Measurements from ENCODE around the gene SPATA32. TPM values are rescaled to one million over a fixed set of nuclear protein-coding genes. Genes with fewer than 3 reads are reported as not detected.

SPATA32 gene
- total RNA-seq, 4 donors from 2014 or later = 0.48 TPM; not detected in 3

GRCh38 chr17:45221081-45222013 lies 40.5 kb downstream of the SPATA32 start, which contains the start of gene FMNL1:
Gene FMNL1, plus strand, starts transcription at chr17:45221885. Its CDS starts 240 bp downstream, at chr17:45222125.
- peak; percentile 75 for DNase-seq
- H3K27ac ChIP-seq = peak within 1 kb of the TSS; percentile 76 to 84 (median 83)
- peak within 1 kb of the TSS; percentile 36 to 55 (median 48) for H3K4me3 ChIP-seq
- H3K9me3 ChIP-seq = no peaks in the 10 kb centered on the region
- H3K27me3 ChIP-seq = peaks cover 29% of the 10 kb centered on the region
- in situ Hi-C loops (cut with MboI; ENCODE audit: low pct_ligation_motif_present in 1 of 4, low pct_unique_long_range_greater_than_20kb in 1 of 4, low sequenced_read_pairs in 3 of 4) = no loop called here
- peaks cover 0 to 17% (median 6%) of the 10 kb centered on the region in 4 donors for H3K4me1 ChIP-seq
- intact Hi-C loops (cut with DNase I; ENCODE audit: low total_unique reads) = loop anchor here (2.0 kb wide), 2 partner anchors 27 to 163 kb away; no protein-coding TSS in a partner anchor
- TF ChIP-seq EP300 (IDR thresholded peaks at IDR 0.05; ENCODE audit: low read depth) = no peak
- peak in 1 of 3 donors; percentile 30 for TF ChIP-seq POLR2AphosphoS5 (IDR thresholded peaks at IDR 0.05)
- no peaks in the 10 kb centered on the region for H3K36me3 ChIP-seq
- WGBS, 2 donors (ENCODE audit: low coverage in 1 of 2) = 10% methylated on average over 38 of the region's 98 CpGs; no CpG with 5 or more reads in 1 of the 2 donors

- H3K36me3 ChIP-seq = no peaks in the 10 kb centered on the region
- in situ Hi-C loops (cut with MboI; ENCODE audit: low pct_ligation_motif_present in 1 of 4, low pct_unique_long_range_greater_than_20kb in 1 of 4, low sequenced_read_pairs in 3 of 4) (no loop called here), intact Hi-C loops (cut with DNase I; ENCODE audit: low total_unique reads) (loop anchor here (2.0 kb wide), 2 partner anchors 29 to 165 kb away; no protein-coding TSS in a partner anchor)
- TF ChIP-seq EP300 (IDR thresholded peaks at IDR 0.05; ENCODE audit: low read depth) = no peak
- no peak for TF ChIP-seq POLR2A (IDR thresholded peaks at IDR 0.05)
- no peak for TF ChIP-seq POLR2AphosphoS5 (IDR thresholded peaks at IDR 0.05)
- no peak for TF ChIP-seq CTCF (IDR thresholded peaks at IDR 0.05)
- H3K4me1 ChIP-seq = peaks cover 0 to 13% (median 6%) of the 10 kb centered on the region in 4 donors
- H3K9me3 ChIP-seq = no peaks in the 10 kb centered on the region
- H3K27ac ChIP-seq = no peak overlapping the region
- H3K4me3 ChIP-seq = no peak overlapping the region
- 67 to 83% methylated on average over 1 to 3 of the region's 3 CpGs for WGBS, 2 donors (ENCODE audit: low coverage in 1 of 2)
- no peak for DNase-seq
- peaks cover 29% of the 10 kb centered on the region for H3K27me3 ChIP-seq
Measured at GRCh38 chr17:45220079-45220478, 41.8 kb downstream of the SPATA32 start.

GRCh38 chr17:45218895-45219661 lies 42.8 kb downstream of the SPATA32 start:
- Histone ChIP-seq H3K4me1 (peaks cover 0 to 13% (median 6%) of the 10 kb centered on the region in 4 donors), H3K36me3 (no peaks in the 10 kb centered on the region), H3K4me3 (no peak overlapping the region), H3K9me3 (no peaks in the 10 kb centered on the region), H3K27me3 (peaks cover 29% of the 10 kb centered on the region), H3K27ac (no peak overlapping the region)
- DNase-seq = peak; percentile 90
- in situ Hi-C loops (cut with MboI; ENCODE audit: low pct_ligation_motif_present in 1 of 4, low pct_unique_long_range_greater_than_20kb in 1 of 4, low sequenced_read_pairs in 3 of 4) (loop anchor here in 3 of 4 donors (5.0 to 10.0 kb wide), 2 partner anchors 166 to 168 kb away; no protein-coding TSS in a partner anchor), intact Hi-C loops (cut with DNase I; ENCODE audit: low total_unique reads) (no loop called here)
- peak; percentile 93 to 98 (median 95) for TF ChIP-seq CTCF (IDR thresholded peaks at IDR 0.05)
- no peak for TF ChIP-seq POLR2A (IDR thresholded peaks at IDR 0.05)
- TF ChIP-seq POLR2AphosphoS5 (IDR thresholded peaks at IDR 0.05) = no peak
- no peak for TF ChIP-seq EP300 (IDR thresholded peaks at IDR 0.05; ENCODE audit: low read depth)
- WGBS, 2 donors (ENCODE audit: low coverage in 1 of 2) = 0 to 15% methylated on average over 1 to 12 of the region's 12 CpGs

Other genes with a start within 250 kb of the SPATA32 start
- gene DCAKD, start 210.5 kb downstream of the SPATA32 start, total RNA-seq = 100 to 1,000 TPM in 1 of 4 donors, 10 to 100 TPM in 2, 1 to 10 TPM in 1; 9.4 to 144 (median 27.4) TPM
- gene NMT1, start 200.8 kb downstream of the SPATA32 start, total RNA-seq = 10 to 100 TPM; 16.1 to 83.8 (median 43.4) TPM
- gene PLCD3, start 129.6 kb downstream of the SPATA32 start, total RNA-seq = 100 to 1,000 TPM; 157 to 369 (median 335) TPM
- gene ACBD4, start 126.4 kb downstream of the SPATA32 start, total RNA-seq = 10 to 100 TPM; 24.9 to 96.1 (median 38.6) TPM
- 10 to 100 TPM; 38.0 to 54.9 (median 42.6) TPM for gene HEXIM1, start 113.6 kb downstream of the SPATA32 start, total RNA-seq
- gene HEXIM2, start 100.2 kb downstream of the SPATA32 start, total RNA-seq = 10 to 100 TPM in 1 of 4 donors, 1 to 10 TPM in 3; 1.2 to 10.8 (median 5.9) TPM
- 10 to 100 TPM in 2 of 4 donors, 1 to 10 TPM in 2; 1.2 to 17.5 (median 10.6) TPM for gene FMNL1, start 40.2 kb downstream of the SPATA32 start, total RNA-seq
- 10 to 100 TPM; 13.0 to 33.7 (median 18.7) TPM for gene MAP3K14, start 54.9 kb upstream of the SPATA32 start, total RNA-seq
- gene ARHGAP27, start 170.8 kb upstream of the SPATA32 start, total RNA-seq = 100 to 1,000 TPM; 194 to 489 (median 294) TPM
- 100 to 1,000 TPM in 1 of 4 donors, 10 to 100 TPM in 3; 43.6 to 111 (median 47.6) TPM for gene PLEKHM1, start 228.6 kb upstream of the SPATA32 start, total RNA-seq

All from transverse colon (tissue), 4 donors.